ENCODE results near the gene ARHGAP22. TPM values are rescaled to one million over a fixed set of nuclear protein-coding genes. Genes with fewer than 3 reads are reported as not detected.
"Not testable (repeated sequence)": the region's sequence is repeated elsewhere in the genome, so short reads cannot be mapped to it uniquely, and the experiment has no call there.

Gene ARHGAP22
- total RNA-seq, 1 donor from 2014 or later: 5.2 TPM

- no peak for DNase-seq
- intact Hi-C loops (cut with DNase I): no loop called here
- ATAC-seq (ENCODE audit: poor library complexity): no peak
Measured at GRCh38 chr10:48442090-48442808, 162.6 kb downstream of the ARHGAP22 start.

GRCh38 chr10:48440771-48441170, 164.1 kb downstream of the ARHGAP22 start:
- intact Hi-C loops (cut with DNase I): no loop called here
- ATAC-seq (ENCODE audit: poor library complexity) (no peak), DNase-seq (no peak)

- peak; percentile 38 for ATAC-seq (ENCODE audit: poor library complexity)
- no peak for DNase-seq
- intact Hi-C loops (cut with DNase I): no loop called here
Measured at GRCh38 chr10:48439581-48440041, 165.3 kb downstream of the ARHGAP22 start.

GRCh38 chr10:48439031-48439430, 165.8 kb downstream of the ARHGAP22 start:
- ATAC-seq (ENCODE audit: poor library complexity): no peak
- no peak for DNase-seq
- intact Hi-C loops (cut with DNase I): no loop called here

- intact Hi-C loops (cut with DNase I): no loop called here
- DNase-seq (no peak), ATAC-seq (ENCODE audit: poor library complexity) (no peak)
Measured at GRCh38 chr10:48437546-48437945, 167.3 kb downstream of the ARHGAP22 start.

- no peak for ATAC-seq (ENCODE audit: poor library complexity)
- intact Hi-C loops (cut with DNase I): no loop called here
- no peak for DNase-seq
Measured at GRCh38 chr10:48431871-48432270, 173.0 kb downstream of the ARHGAP22 start.

- intact Hi-C loops (cut with DNase I): no loop called here
- no peak for DNase-seq
- ATAC-seq (ENCODE audit: poor library complexity): no peak
Measured at GRCh38 chr10:48430402-48430993, 174.4 kb downstream of the ARHGAP22 start.

- ATAC-seq (ENCODE audit: poor library complexity) (no peak), DNase-seq (no peak)
- intact Hi-C loops (cut with DNase I): no loop called here
Measured at GRCh38 chr10:48429309-48429708, 175.6 kb downstream of the ARHGAP22 start.

GRCh38 chr10:48428896-48429295, 176.0 kb downstream of the ARHGAP22 start:
- ATAC-seq (ENCODE audit: poor library complexity) (no peak), DNase-seq (no peak)
- intact Hi-C loops (cut with DNase I): no loop called here

- intact Hi-C loops (cut with DNase I): no loop called here
- DNase-seq (no peak), ATAC-seq (ENCODE audit: poor library complexity) (no peak)
Measured at GRCh38 chr10:48423884-48424283, 181.0 kb downstream of the ARHGAP22 start.

- intact Hi-C loops (cut with DNase I); DNase-seq: not testable (repeated sequence)
Measured at GRCh38 chr10:48421862-48422261, 183.0 kb downstream of the ARHGAP22 start.

GRCh38 chr10:48419714-48420113, 185.2 kb downstream of the ARHGAP22 start:
- ATAC-seq (ENCODE audit: poor library complexity): no peak
- DNase-seq: no peak
- intact Hi-C loops (cut with DNase I): no loop called here

More at GRCh38 chr10:48421862-48422261, 183.0 kb downstream of the ARHGAP22 start:
- ATAC-seq (ENCODE audit: poor library complexity): not testable (repeated sequence)

GRCh38 chr10:48418189-48418788, 186.6 kb downstream of the ARHGAP22 start:
- DNase-seq: no peak
- ATAC-seq (ENCODE audit: poor library complexity): no peak
- intact Hi-C loops (cut with DNase I): no loop called here

GRCh38 chr10:48417374-48417773, 187.5 kb downstream of the ARHGAP22 start:
- no peak for DNase-seq
- no peak for ATAC-seq (ENCODE audit: poor library complexity)
- intact Hi-C loops (cut with DNase I): no loop called here

GRCh38 chr10:48416584-48417232, 188.2 kb downstream of the ARHGAP22 start:
- DNase-seq (no peak), ATAC-seq (ENCODE audit: poor library complexity) (no peak)
- intact Hi-C loops (cut with DNase I): no loop called here

- no peak for DNase-seq
- intact Hi-C loops (cut with DNase I): no loop called here
Measured at GRCh38 chr10:48414778-48415177, 190.1 kb downstream of the ARHGAP22 start.

GRCh38 chr10:48414160-48414559, 190.7 kb downstream of the ARHGAP22 start:
- ATAC-seq (ENCODE audit: poor library complexity) (no peak), DNase-seq (no peak)
- intact Hi-C loops (cut with DNase I): no loop called here

More at GRCh38 chr10:48414778-48415177, 190.1 kb downstream of the ARHGAP22 start:
- ATAC-seq (ENCODE audit: poor library complexity): no peak

- DNase-seq (no peak), ATAC-seq (ENCODE audit: poor library complexity) (no peak)
- intact Hi-C loops (cut with DNase I): no loop called here
Measured at GRCh38 chr10:48412933-48413332, 191.9 kb downstream of the ARHGAP22 start.

- no peak for ATAC-seq (ENCODE audit: poor library complexity)
- no peak for DNase-seq
- intact Hi-C loops (cut with DNase I): no loop called here
Measured at GRCh38 chr10:48412081-48412480, 192.8 kb downstream of the ARHGAP22 start.

Measured in Right ventricle myocardium superior (tissue), 1 donor.